ENCODE results near the gene KRTAP5-1.

Gene KRTAP5-1

DNA sequence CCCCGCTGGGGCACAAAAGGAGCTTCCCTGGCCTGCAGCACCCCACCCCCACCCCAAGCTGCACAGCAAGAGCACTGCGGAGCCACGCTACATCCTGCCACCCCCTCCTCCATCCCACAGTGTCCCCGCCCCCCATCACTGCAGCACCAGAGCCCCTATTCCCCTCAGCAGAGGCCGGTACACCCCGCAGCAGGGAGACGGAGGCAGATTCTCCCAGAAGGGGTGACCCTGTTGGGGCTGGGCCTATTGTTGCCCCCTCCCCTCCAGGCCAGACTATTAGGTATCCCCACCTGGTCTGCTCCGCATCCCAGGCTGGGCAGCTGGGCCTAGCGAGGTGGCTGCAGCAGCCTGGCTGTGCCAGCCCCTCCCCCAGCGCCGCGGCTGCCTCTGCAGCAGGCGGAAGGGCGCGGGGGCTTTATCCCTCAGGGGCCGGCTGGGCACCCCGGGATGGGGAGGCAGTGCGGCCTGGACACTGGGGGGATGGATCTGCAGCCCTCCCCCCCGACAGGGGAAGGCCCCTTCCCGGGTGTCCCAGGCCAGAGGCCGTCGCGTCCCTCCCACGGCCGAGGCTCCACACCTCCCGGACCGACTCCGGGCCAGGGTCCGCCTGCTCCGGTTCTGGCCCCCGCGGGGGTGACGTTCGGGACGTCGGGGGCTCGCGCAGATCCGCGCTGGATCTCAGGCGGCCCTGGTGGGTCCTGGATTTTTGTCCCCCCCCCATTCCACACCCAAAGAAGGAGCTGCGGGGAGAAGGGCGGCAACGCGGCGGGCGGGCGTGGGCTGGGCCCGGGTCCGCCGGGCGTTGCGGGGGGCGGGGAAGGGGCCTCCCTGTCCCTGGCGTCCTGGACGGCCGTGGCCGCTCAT lies 14.0 kb downstream of the KRTAP5-1 start:
- no peak for DNase-seq

DNA sequence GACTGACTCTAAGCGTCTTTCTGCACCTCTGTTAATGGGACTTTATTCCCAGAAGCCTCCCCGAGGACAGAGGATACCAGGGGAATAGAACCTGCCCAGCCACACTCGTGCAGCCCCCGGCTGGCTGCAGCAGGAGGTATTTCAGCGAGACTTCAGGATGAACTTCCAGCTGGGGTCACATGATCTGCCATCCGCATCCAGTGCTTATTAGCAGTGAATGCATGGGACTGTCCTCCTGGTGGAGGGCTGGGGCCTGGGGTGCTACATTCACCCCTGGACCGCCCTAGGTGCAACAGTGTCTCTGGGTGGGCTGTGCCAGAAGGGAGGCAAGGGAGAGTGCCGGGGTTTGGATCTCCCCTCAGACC lies 14.6 kb downstream of the KRTAP5-1 start:
- DNase-seq, result no peak

DNA sequence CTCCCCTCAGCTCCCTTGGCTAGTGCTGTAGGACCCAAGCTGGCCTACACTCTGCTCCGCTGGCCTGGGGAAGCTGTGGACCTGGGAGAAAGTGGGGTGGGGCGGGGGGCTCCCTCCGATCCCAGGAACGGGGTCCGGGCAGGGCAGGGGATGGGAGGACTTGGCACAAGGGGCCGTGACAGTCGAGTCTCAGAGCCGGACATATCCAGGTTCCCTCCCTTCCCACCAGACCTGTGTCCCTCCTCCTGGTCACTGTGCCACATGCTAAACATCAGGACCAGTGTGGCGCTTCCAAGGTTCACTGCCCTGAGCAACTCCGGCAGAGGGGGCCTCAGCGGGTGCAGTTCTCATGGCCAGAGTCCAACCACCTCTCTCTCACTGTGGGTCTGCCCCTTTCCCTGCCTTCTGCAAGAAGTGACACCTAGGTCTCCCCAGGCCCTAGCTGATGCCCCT lies 15.1 kb downstream of the KRTAP5-1 start:
- no peak for DNase-seq

DNA sequence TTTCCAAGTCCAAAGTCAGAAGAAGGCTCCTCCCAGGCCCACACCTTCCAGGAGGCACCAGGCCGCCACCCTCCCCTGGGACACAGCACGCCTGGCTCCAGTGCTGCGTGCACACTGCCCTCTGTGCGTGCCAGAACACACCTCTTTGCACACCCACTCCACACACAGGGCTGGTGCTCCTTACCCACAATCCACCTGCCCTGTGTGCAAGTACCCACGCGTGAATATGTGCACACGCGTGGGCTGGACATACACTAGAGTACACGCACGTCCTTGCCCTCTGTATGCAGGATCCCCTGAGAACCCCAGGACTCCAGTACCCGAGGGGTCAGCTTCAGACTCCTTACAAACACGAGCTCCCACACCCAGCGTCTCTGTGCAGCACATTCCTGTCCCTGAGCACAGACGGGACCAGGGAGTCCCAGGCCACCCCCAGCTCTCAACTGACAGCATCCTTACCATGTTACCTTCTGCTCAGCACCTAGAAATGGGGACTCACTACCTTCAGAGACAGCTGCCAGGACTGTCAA lies 15.8 kb downstream of the KRTAP5-1 start:
- no peak for DNase-seq

DNA sequence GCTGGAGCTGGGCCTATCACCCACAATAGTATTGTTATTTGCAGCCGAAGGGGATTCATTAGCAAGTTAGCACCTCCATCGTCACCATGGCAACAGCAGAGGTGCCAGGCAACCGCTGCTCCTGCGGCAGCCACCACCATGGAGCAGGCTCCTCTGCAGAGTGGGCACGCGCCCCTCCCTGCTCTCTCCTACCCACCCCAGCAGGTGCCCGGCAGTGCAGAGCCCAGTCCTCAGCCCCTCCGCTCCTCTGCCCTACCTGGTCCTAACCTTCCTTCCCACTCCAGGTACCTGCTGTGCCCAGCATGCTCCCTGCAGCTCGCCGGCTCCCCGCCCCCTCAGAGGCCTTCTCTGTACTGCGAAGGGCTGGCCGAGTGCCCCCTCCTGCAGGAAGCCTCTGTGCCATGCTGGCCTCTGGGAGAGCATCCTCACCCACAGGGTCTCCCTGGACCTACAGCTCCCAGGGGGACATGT lies 16.6 kb downstream of the KRTAP5-1 start:
- DNase-seq, result no peak

DNA sequence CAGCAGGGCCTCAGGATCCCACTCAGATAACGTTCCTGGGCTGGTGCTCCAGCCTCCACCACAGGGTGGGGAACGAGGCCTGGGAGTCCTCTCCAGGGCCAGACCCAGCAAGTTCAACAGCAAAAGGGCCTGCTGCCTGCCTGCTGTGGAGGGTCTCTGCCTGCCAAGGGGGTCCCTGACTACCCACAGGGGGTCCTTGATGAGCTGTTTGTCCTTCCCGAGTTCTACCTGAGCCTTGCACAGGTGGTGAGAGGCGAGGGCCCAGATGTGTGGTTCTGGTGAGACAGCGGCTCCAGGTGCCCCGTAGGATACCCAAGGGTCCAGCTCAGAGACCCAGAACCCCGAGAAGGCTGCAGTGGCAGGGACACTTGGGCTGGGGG lies 17.4 kb downstream of the KRTAP5-1 start:
- no peak for DNase-seq

DNA sequence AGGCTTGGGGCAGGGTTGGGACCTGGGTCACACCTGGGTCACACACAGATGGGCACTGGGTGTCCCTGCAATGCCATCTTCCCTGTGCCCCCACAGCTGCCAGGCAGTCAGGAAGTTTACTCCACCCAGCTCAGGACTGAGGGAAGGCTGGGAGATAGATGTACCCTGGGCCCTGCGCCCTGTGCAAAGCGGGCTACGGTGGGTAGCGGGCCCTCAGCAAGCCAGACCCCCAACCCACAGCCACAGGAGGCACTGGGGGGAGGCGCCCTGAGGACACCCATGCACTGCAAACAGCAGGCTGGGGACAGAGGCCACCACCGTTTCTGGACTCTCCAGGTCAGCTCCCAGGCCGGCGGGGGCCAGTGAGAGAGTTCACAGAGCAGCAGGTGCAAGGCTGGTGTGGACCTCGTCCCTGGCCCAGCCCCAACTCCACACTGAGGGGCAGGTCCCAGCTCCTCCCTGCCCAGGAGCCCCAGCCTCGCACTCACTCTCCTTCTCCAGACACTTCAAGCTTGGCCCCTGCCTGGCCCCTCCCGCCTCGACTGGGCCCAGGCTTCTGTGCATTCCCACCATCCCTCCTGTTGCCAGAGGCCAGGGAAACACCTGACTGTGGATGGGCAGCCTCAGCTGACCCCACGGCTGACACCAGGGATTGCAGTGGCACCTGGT lies 17.9 kb downstream of the KRTAP5-1 start:
- DNase-seq, result no peak

DNA sequence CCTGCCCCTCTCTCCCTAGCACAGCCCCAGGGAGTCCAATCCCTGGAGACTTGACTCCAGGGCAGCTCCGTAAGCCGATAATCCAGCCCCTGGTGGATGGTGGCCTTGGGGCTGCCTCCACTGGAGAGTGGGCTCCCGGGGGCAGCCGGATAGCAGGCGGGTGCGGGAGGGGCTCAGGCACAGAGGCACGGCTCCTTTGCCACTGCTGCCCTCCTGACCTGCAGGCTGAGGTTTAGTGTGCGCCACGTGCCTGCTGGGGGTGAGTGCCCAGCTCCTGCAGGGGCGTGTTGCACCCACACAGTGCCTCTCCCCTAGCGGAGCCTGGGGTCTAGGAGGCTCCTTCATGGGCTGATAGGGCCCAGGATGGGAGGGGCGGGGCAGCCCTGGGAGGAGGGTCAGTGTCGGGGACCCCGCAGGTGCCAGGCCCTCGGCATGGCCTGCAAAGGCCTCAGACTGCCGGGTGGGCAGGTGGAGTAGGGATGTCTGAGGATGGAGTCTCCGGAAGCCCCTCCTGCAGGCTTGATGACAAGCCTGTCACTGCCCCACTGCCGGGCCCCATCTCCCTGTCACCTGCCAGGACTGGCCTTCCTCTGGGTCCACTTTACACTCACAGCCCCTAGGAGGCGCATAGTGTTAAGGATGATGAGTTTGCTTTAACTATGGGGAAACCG lies 18.6 kb downstream of the KRTAP5-1 start:
- DNase-seq, result no peak

DNA sequence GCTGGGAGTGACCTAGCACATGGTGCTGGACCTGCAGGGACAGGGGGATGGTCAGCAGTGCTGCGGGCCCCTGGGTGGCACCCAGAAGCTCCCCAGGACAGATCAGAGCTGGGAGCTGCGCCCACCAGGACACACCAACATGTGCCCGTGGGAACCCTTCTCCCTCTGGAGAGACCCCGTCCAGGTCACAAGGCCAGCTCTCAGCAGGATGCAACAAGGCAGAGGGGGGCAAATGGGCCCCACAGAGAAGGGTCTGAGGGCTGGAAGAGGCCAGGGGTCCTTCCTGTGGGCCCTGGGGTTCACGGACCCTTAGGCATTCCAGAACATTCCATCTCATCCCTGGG lies 19.2 kb downstream of the KRTAP5-1 start:
- DNase-seq, result no peak

DNA sequence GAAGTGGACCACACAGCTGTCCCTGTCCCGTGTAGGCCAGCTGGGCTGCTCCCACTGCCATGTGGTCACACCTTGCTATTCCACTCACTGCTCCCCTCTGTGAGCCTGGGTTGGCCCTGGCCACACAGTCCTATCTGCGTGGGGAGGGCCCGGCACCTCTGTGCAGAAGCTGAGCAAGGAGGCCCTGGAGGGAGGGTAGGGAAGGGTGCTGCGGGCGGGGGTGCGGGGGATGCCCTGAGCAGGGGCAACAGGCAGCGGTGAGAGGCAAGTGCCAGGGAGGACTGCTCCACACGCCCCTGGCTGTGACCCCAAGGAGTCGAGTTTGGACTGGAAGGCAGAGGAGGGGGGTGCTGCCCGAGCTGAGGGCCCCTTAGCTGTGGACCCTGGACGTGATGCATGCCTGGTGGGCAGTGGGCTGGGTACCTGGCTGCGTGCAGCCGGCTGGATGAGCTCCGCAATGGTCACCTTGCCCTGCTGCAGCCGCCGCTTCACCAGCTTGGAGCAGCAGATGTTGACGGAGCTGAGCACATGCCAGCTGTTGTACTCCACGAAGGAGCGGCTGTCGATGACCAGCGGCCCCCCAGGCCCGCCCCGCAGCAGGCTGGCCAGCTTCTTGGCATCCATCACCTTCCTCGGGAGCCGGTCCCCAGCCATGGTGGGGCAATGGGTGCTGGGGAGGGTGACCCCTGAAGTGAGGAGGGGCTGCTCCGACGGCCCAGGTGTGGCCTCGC lies 19.7 kb downstream of the KRTAP5-1 start:
- DNase-seq, result no peak

DNA sequence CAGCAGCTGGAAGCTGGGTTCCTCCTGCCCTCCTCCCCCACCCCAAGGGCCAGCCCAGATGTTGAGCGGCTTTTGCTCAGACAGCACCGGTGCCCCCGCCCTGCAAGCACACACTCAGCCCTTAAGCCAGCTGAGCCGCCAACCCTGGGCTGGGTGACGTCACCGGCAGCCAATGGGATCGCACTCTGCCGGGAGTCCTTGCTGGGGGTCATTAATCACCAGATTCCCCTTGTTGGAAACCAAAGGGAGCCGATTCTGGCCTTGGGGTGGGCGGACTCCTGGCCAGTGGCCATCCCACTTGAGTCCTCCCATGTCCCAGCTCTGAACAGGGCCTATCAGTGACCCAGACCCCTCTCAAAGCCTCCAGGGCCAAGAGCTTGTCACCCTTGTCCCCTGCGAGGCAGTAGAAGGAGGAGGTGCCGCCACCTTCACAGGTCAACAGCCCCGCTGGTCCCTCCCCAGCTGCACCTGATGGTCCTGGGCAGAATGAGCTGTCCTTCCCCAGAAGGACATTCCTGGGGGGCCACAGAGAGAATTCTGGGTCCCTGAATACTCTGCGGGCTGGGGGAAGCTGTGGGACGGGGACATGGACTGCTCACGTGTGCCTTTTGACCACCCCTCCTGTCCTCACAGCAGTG lies 20.4 kb downstream of the KRTAP5-1 start:
- DNase-seq, result no peak

DNA sequence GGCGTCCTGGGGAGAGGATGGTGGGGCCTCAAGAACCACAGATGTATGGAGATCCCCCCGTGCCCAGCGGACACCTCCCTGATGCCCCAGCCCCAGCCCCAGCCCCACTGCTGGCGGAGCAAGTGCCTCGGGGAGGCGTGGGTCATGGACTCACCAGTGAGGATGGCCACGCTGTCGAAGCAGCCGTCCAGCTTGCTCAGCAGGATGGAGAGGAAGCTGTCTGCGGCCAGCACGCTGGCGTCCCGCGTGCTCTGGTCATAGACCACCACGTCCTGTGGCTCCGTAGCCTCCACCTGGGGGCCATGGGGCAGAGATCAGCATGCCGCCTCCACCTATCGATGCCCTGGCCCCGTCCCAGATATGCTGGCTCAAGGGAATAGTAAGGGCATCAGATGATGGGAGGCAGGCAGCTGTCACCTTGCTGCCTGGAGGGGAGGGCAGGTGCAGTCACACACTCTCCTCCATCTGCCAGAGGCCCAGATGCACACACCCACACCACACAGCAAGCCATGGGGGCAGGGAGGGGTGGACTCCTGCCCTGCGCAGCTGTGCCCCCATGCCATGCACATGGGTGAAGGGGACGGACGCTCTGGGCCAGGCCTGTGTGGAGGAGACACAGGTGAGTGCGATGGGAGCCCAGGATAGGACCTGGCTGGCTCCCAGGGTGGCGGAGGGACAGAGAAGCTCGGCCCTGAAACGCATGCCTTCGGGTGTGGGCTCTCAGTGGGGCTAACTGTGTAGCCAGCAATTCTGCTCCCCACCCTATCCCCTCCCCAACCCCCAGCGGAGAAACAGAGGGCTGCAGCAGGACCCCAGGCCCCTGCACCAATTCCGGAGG lies 21.2 kb downstream of the KRTAP5-1 start:
- DNase-seq, result no peak

DNA sequence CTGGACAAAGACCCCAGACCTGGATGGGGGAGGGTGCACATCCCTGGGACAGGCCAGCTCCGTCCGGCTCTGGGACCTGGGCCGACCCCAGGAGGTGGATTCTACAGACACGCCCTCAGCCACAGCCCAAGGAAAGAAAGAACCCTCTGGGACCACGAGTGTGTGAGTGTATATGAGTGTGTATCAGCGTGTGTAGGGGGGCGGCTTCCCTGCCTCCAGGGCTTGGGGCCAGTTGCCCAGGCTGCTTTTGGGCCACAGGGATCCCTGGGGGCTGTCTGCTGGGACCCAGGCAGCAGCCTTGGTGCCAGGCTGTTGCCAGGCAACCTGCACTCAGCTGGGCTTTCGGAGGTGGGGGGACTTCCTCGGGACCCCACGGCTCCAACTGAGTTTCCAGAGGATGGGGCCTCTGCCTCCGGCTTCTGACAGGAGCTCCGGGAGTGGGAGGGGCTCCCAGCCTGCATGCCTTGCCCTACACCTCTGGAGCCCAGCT lies 21.9 kb downstream of the KRTAP5-1 start:
- DNase-seq, result no peak

DNA sequence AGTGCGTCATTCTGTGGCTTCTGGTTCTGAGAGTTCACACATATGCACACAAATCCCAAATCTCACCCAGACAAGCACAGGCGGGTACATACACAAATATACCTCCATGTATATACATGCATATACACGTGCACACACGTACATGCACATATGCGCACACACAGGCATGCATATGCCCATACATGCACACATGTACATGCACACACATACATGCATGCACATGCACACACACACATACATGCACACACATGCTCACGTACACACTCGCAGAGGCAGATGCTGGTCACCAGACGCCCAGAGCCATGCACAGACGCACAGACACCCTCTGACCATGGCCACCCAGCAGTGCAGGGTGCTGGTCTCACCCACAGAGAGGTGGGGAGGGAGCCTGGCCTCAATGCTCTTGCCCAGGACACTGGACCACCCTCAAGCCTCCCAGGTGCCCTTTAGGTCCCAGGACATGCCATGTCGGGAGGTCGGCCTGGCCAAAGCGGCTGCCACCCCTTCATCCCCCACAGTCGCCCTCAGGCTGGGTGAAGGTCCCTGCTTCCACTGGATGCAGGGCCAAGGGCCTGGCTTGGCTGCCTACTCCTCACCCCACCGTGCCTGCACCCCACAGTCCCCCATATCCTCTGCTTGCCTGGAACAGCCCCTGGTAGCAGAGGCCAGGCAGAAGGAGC lies 22.5 kb downstream of the KRTAP5-1 start:
- DNase-seq, result no peak

DNA sequence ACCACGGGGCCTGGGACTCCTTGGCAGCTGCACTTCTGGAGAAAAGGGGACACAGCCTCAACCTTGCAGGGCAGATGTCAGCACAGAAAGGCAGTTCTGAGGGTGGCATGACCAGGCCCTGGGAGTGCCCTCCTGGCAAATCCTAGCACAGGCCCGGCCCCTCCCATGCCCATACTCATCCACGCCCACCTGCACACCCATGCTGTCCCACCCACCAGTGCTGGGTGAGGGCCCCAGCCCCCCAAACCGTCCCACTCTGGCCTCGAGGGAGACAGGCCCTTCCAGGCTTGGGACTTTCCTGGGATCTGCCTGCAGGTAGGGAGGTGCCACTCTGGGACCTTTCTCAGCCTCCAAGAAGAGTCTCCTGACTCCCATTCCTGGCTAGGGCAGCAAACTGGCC lies 23.1 kb downstream of the KRTAP5-1 start:
- DNase-seq, result no peak

DNA sequence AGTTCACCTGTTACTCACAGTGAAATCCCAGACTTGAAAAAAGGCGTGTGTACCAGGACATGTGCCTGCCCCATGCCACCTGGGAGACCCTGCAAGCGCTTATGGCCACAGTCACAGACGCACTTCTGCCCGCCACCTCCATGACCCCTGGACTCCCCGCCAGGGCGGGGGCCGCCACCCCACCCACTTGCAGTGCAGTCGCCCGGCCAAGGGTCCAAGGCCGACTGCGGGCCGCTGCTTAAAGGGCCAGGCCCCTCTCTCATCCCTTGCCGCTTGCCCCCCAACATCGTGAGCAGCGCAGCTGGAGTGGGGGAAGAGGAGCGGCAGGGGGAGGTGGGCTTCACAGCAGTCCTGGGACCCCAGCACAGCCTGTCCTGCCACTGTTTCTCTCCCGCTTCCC lies 23.8 kb downstream of the KRTAP5-1 start:
- no peak for DNase-seq

DNA sequence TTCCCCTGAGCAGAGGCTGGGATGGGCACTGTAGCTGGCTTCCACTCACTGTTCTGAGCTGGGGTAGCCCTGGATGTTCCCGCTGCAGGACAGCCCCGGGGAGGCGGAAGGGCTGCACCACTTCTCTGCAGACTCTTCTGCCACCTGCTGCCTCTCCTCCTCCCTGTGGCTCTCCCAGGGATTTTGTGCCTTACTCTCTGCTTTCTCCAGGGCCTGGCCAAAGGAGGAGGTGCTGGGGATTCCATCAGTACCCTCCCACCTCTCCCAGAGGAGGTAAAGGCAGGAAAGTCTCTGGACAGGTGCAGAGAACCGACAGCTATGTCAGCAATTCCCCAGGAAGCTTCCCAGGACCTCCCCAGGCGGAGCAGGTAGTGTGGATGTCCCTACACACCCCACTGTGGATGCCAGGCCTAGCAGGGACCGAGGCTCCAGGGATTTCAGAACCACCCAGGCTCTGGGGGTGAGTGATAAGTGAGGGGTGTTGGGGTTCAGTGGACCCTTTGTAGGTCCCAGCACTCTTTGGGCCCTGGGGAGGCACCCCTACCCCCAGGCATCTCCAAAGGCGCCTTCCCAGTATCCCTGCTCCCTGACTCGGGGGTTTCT lies 24.3 kb downstream of the KRTAP5-1 start:
- no peak for DNase-seq

DNA sequence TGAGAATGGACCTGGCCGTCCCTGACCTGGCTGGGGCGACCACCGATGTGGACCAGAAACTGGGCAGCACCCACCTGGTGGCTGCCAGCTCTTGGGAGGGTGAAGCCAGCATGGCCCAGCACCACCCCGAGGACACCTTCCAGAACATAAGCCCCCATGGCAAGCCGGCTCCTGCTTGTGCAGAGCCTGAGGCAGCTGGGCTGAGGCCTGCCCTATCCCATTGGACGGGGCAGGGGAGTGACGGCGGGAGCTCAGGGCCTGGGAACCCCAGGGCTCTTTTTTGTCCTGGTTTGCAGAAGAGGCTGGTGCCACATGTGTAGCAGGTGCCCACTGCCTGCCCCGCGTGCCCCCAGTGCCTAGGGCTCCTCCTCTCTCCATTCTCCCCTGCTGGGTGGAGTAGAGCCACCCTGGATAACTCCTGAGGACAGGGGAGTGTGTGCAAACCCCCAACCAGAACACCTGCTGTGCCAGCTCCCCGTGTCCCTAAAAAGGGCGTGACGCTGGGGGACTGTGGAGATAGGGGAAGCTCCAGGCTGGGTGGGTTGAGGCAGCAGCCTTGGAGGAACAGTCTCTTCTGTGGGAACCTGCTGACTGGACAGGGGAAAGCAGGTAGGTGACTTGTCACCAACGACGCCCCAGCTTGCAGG lies 25.0 kb downstream of the KRTAP5-1 start:
- no peak for DNase-seq

DNA sequence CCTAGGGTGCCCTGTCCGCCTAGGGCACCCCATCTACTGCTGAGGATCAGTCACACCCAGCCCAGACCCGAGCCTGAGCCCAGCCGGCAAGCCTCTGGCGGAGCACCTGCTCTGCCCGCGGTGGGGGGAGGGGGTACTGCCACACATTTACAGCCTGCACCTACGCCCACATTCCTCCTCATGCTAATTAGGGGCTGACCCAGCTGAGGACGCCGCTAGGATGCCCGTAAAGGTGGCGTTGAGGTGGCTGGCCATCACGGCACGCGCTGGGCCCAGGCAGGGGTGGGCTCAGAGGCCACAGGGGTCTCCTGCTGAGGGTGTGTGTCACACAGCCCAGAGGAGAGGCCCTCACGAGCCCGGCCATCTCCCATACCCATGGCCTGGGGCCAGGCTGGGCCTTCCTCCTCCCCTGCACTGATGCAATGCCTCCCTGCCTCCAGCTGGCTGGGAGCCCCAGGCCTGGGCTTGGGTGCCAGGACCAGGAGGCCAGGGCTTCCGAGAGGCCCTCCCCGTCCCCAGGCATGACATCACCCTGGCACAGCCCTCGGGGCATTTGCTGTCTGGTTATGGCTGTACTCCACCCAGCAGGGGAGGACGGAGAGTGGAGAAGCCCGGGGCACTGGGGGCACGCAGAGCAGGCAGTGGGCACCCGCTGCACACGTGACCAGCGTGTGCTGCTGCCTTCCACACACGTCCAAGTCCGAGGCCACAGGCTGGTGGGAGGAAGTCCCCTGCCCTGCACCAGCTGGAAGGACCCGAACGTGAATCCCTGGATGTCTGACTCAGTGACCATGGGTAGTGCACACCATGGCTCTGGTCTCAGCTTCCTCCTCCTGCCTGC lies 25.8 kb downstream of the KRTAP5-1 start:
- DNase-seq, result no peak

All from SIG-M5 (cell line).